Left lung (tissue), 10 donors: ENCODE results near the gene TMEM61. TPM values are rescaled to one million over a fixed set of nuclear protein-coding genes. Genes with fewer than 3 reads are reported as not detected.

Experiments
- ATAC-seq: fragments of 200-7000 bp; cut with Tn5 transposase; one replicate; pipeline ENCODE4 v1.9.1; 2020; ENCODE audit warnings: moderate library complexity
- DNase-seq, 4 donors: peaks; one replicate each; pipeline ENCODE4 v3.0.0-alpha.2; 2013 to 2020
- H3K27ac ChIP-seq, 2 donors: fragments of 200-600 bp; sonication (generic) in 1 of 2; one replicate each; pipeline versions ENCODE4 v1.5.0 to v1.8.0; 2020 to 2021
- H3K27me3 ChIP-seq, 2 donors: fragments of 200-600 bp; sonication (generic) in 1 of 2; one replicate each; pipeline versions ENCODE4 v1.5.0 to v1.8.0; 2020 to 2021
- H3K36me3 ChIP-seq, 2 donors: fragments of 200-600 bp; sonication (generic) in 1 of 2; one replicate each; pipeline versions ENCODE4 v1.5.0 to v1.8.0; 2020 to 2021
- H3K4me1 ChIP-seq, 2 donors: fragments of 200-600 bp; one replicate each; pipeline ENCODE4 v1.8.0; 2021
- H3K4me3 ChIP-seq, 2 donors: fragments of 200-600 bp; sonication (generic) in 1 of 2; one replicate each; pipeline versions ENCODE4 v1.5.0 to v1.8.0; 2020 to 2021; ENCODE audit warnings: mild to moderate bottlenecking in 1 of 2
- H3K9me3 ChIP-seq, 2 donors: fragments of 200-600 bp; sonication (generic) in 1 of 2; one replicate each; pipeline versions ENCODE4 v1.5.0 to v1.8.0; 2020 to 2021
- CTCF ChIP-seq, 2 donors: fragments of 200-600 bp; sonication (generic) in 1 of 2; IDR thresholded peaks; one replicate each; pipeline versions ENCODE4 v1.5.0 to v1.8.0; 2021; ENCODE audit warnings: antibody characterized with exemption in 2 of 2
- intact Hi-C, 2 donors: fragments of 100-400 bp; cut with DNase I; formaldehyde crosslinking; loops; one replicate each; pipeline versions ENCODE4 v1.11.2 to v1.14.2; 2022
- polyA plus RNA-seq, 6 donors: library from polyadenylated mRNA; unstranded; fragments of 120-200 nt; gene quantifications; one replicate each; pipeline ENCODE4 v1.2.1, GENCODE V29; 2013; ENCODE audit not compliant: insufficient read length in 6 of 6
- total RNA-seq, 2 donors: library from RNA; stranded (reverse); fragmentation: NEBNext Ultra II Directional; extraction: Animal tissue kit (Norgen Biotek cat#: 25700); gene quantifications; one replicate each; pipeline ENCODE4 v1.2.1, GENCODE V29; 2021
- donor health status: DM: no; HTN: yes; CAD: no.
- donor health status: DM: no; HTN: no; CAD: no.

TMEM61 gene
- total and polyA plus RNA-seq, 8 donors = 0.20 to 1.6 (median 0.28) TPM

- intact Hi-C loops = no loop called here
- ATAC-seq = no peak
Observed at GRCh38 chr1:54951810-54952226, 28.6 kb upstream of the TMEM61 start.

GRCh38 chr1:54952950-54953718, 27.3 kb upstream of the TMEM61 start:
- DNase-seq (no peak), ATAC-seq (peak; percentile 47)
- Histone ChIP-seq H3K36me3 (no peaks in the 10 kb centered on the region), H3K27me3 (no peaks in the 10 kb centered on the region), H3K4me3 (no peak overlapping the region), H3K9me3 (peaks cover 0 to 9% of the 10 kb centered on the region in 2 donors), H3K27ac (no peak overlapping the region), H3K4me1 (peaks cover 7 to 10% of the 10 kb centered on the region in 2 donors)
- intact Hi-C loops = no loop called here
- TF ChIP-seq CTCF (IDR thresholded peaks at IDR 0.05) = no peak

More at GRCh38 chr1:54951810-54952226, 28.6 kb upstream of the TMEM61 start:
- Histone ChIP-seq H3K9me3 (no peaks in the 10 kb centered on the region), H3K4me1 (peaks cover 7 to 19% of the 10 kb centered on the region in 2 donors), H3K27me3 (no peaks in the 10 kb centered on the region), H3K27ac (no peak overlapping the region), H3K36me3 (no peaks in the 10 kb centered on the region), H3K4me3 (no peak overlapping the region)
- no peak for TF ChIP-seq CTCF (IDR thresholded peaks at IDR 0.05)
- no peak for DNase-seq

GRCh38 chr1:54953846-54954245, 26.6 kb upstream of the TMEM61 start:
- Histone ChIP-seq H3K9me3 (peaks cover 0 to 9% of the 10 kb centered on the region in 2 donors), H3K36me3 (no peaks in the 10 kb centered on the region), H3K4me3 (no peak overlapping the region), H3K27me3 (no peaks in the 10 kb centered on the region), H3K4me1 (peaks cover 7 to 9% of the 10 kb centered on the region in 2 donors), H3K27ac (no peak overlapping the region)
- intact Hi-C loops = no loop called here
- TF ChIP-seq CTCF (IDR thresholded peaks at IDR 0.05) = no peak
- ATAC-seq = no peak
- no peak for DNase-seq

DNA sequence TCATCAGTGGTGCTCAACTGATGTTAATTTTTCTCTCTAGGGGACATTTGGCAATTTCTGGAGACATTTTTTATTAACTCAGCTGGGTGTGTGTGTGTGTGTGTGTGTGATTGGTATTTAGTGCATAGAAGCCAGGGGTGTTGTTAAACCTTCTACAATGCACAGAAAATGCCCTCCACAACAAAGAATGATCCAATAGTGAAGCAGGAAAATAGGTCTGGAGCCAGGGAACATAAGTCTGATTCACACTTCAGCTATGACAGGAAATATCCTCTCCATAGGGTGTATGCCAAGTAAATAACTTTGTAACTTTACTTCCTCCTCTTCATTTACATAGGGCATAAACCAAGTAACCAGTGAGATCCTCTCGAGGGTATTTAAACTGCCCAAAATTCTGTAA, 25.1 kb upstream of the TMEM61 start:
- ATAC-seq = no peak

More for the DNA sequence above, 25.1 kb upstream of the TMEM61 start:
- Histone ChIP-seq H3K27ac (peak overlapping the region in 1 of 2 donors; percentile 2), H3K9me3 (peaks cover 0 to 11% of the 10 kb centered on the region in 2 donors), H3K36me3 (no peaks in the 10 kb centered on the region), H3K4me3 (no peak overlapping the region), H3K27me3 (no peaks in the 10 kb centered on the region), H3K4me1 (peaks cover 5 to 7% of the 10 kb centered on the region in 2 donors)
- intact Hi-C loops = no loop called here
- no peak for DNase-seq
- TF ChIP-seq CTCF (IDR thresholded peaks at IDR 0.05) = no peak
